ENCODE measurements around the gene CATSPERD.

The CATSPERD gene

GRCh38 chr19:5785423-5785822 is 65.0 kb downstream of the CATSPERD start:
- no peak for DNase-seq (ENCODE audit: low spot score)

DNA sequence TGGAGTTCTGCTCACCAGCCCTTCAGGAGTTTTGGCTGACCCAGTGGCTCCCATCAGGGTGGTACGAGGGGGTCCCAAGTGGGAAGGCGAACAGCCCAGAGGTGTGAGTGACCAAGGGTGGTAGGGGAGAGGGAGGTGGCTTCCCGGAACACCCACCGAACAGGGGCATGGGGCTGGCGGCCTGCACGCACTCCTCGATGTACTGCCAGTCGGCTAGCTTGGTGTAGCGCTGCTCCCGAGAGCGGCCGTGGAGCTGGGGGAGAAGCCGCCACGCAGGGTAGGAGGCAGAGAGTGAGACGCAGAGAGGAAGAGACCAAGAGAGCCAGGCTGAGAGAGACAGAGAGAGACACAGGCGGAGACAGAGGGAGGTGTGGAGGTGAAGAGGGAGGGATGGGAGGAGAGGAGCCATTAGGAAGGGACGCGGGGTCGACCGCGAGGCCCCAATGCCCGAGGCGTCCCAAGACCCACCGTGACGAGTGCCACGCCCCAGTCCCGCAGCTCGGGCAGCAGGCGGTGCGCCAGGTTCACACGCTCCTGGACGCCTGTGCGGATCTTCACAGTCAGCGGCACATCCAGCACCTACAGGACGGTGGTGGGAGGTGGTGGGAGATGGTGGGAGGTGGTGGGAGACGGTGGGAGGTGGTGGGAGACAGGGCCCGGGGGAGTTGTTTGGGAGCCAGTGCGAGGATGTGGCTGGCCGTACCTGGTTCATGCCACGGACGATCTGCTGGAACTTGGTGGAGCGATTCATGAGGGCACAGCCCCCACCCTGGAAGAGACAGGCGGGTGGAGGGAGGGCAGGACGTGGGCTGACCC is 66.4 kb downstream of the CATSPERD start:
- no peak for DNase-seq (ENCODE audit: low spot score)

- no peak for DNase-seq (ENCODE audit: low spot score)
Measured at GRCh38 chr19:5787409-5788182, 67.2 kb downstream of the CATSPERD start.

DNA sequence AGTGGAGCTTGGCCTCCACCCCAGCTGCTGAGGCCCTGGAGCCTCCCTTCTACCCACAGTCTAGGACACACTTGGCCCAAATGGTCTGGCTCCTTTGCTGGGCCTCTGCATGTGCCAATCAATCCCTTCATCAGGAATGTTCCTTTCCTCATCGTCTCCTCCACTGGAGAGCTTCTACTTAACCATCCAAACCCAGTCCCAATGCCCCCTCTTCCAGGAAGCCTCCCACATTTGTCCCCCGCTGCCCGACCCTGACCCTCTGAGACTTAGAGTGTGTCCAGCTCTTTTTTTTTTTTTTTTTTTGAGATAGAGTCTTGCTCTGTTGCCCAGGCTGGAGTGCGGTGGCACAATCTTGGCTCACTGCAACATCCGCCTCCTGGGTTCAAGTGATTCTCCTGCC is 68.0 kb downstream of the CATSPERD start:
- DNase-seq (ENCODE audit: low spot score) = no peak

GRCh38 chr19:5789351-5789761 is 68.9 kb downstream of the CATSPERD start:
- DNase-seq (ENCODE audit: low spot score) = no peak

DNA sequence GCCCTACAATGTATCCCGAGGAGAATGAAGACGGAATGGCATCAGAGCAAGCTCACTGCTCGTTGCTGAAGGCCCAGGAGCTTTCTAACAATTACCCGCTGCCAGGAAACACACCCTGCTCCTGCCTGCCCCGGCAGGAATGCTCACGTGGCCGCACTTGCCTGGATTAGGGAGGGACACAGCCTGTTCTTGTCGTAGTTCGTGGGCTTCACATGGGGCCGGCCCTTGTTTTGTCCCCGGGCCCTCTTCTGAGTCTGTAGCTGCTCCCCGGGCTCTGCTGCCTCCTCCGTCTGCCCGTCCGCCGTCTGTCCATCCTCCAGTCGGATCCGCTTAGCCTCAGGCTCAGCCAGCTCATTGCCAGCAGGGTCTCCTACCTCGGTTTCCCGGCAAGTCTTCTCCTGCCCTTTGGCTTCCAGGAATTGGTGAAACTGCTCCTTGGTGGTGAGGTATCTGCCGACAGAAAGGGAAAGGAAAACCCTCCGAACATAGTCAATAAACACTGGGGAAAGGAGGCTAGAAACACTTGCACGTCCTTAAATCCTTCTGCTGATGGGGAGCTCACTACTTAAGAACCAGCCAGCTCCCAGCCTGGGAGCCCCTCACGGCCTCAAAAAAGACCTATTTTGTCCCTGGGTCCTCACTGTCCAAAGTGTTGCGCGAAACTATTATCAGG is 69.6 kb downstream of the CATSPERD start:
- DNase-seq (ENCODE audit: low spot score) = no peak

DNA sequence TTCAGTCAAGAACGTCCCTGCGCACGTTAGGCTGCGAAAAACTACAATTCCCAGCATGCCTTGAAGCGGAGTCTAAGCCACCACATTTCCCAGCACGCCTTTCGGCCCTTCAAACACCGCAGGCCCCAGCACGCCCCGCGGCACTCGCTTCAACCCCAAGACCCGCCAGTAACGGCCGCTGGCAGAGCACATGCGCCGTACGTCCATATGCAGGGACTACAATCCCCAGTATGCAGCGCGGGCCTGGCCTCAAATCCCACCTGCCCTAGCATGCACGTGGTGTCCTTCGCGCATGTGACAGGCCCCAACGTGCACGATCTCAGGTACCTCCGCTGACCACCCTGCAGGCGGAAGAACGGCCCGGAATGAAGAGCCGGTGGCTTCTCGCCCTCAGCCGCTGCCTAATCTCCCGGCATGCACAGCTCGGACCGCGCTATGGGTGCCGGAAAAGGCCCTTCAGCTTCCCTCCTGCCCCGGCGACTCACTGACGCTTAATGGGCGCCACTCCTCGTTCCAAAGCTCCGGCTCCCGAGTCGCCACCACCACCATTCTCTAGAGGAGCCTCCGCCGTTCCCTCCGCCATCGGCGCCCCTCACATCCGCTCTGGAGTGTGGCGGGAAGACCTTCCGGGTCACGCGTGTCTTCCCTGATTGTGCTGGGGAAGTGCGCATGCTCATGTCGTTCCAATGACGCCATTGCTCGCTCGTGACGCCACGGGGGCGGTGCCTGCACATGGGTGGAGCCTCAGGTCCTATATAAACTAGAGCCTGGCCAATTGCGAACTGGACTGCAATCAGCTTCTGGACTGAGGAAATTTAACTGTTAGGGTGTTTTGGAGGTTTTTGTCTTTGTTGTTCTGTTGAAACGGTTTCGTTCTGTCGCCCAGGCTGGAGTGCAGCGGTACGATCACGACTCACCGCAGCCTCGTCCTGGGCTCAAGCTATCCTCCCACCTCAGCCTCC is 70.4 kb downstream of the CATSPERD start, which contains the start of gene DUS3L:
DUS3L (minus strand) TSS at position 605 of the 962 bp plus-strand sequence; CDS start at position 583, 22 bp downstream.
- DNase-seq (ENCODE audit: low spot score) = peak; percentile 99

- DNase-seq (ENCODE audit: low spot score) = no peak
Measured at GRCh38 chr19:5792224-5792623, 71.8 kb downstream of the CATSPERD start.

DNA sequence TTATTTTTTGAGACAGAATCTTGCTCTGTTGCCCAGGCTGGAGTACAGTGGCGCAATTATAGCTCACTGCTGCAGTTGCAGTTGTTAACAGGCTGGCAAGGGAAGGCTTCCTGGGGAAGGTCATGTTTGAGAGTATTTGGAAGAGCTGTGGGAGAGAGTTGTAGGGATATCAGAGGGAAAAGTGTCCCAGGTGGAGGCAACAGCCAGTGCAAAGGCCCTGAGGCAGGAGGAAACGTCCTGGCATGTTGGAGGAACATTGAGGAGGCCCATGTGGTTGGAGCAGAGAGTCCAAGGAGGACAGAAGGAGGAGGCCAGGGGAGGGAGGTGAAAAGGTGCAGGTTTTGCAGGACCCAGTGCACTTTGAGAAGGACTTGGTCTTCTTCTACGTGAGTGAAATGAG is 72.8 kb downstream of the CATSPERD start:
- DNase-seq (ENCODE audit: low spot score) = no peak

- DNase-seq (ENCODE audit: low spot score) = no peak
Measured at GRCh38 chr19:5795382-5795919, 75.0 kb downstream of the CATSPERD start.

GRCh38 chr19:5798244-5798643 is 77.8 kb downstream of the CATSPERD start:
- no peak for DNase-seq (ENCODE audit: low spot score)

DNA sequence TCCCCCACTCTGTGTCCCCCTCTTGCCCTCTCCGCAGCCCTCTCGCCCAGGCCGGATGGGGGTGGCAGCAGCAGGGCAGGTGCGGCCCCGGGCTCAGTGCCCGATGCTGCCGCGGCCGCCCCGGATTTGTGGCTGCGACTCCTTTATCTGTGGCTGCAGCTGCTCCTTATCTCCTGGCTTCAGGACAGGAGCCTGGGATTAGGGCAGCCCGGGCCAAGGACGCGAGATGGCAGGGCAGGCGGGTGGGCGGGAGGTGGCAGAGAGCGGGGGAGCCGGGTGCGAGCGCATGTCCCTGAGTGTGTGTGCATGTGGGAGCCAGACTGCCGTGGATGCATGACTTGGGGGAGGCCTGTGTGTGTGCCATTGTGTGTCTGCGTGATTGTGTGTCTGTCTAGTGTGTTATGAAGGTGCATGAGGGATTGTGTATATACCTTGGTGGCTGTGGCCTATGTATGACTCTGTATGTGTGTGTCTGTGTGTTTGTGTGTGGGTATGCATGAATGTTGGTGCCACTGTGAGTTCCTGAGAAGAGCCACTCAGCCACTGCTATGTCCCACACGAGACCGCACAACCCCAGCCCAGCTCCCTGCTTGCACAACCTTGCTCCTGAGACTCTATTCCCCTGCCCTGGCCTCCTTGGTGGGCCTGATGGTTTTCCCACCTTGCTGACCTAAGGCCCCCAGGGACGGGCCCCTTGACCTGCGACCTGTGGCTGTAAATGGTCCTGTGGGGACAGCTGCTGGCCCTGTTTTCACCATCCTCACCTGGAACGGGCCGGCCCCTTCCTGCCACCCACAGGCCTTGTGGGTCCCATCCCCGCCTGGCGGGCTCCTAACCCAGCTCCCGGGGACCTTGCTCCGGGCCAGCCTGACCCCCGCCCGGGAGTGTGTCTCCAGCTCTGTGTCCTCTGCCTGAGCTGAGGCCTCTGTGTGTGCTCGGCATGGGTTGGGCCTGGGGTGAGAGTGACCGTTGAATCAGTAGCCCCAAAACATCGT is 79.1 kb downstream of the CATSPERD start:
- DNase-seq (ENCODE audit: low spot score) = no peak

DNA sequence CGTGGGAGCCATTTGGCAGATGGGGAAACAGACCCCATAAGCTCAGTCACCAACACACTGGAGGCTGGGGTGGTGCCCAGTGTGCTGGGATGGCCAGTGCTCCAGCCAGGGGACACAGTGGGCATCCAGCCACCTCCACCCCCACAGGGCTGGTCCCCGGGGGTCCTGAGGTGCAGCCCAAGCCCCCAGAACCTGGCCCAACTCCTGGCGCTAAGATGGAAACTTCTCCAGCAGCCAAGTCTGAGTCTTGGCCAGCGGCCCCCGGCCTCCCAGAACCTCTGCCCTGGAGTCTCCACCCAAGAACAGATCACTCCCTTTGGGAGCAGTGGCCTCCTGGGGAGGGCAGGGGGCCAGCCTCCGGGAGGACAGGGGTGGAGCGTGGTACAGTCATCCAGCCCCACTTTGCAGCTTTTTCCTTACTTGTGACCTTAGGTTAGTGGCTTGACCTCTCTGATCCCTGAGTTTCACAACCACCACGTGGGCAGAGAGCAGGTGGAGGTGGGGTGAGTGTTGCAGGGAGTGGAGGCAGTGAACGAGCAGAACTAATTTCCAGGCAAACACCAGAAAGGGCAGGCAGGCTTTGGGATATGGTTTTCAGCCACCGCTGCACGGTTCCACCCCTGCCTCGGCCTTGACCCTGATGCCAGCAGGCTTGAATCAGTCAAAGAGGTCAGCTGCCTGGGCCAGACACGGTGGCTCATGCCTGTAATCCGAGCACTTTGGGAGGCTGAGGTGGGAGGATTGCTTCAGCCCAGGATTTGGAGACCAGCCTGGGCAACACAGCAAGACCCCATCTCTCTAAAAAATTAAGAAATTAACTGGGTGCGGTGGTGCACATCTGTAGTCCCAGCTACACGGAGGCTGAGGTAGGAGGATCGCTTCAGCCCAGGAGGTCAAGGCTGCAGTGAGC is 80.2 kb downstream of the CATSPERD start:
- DNase-seq (ENCODE audit: low spot score) = no peak

DNA sequence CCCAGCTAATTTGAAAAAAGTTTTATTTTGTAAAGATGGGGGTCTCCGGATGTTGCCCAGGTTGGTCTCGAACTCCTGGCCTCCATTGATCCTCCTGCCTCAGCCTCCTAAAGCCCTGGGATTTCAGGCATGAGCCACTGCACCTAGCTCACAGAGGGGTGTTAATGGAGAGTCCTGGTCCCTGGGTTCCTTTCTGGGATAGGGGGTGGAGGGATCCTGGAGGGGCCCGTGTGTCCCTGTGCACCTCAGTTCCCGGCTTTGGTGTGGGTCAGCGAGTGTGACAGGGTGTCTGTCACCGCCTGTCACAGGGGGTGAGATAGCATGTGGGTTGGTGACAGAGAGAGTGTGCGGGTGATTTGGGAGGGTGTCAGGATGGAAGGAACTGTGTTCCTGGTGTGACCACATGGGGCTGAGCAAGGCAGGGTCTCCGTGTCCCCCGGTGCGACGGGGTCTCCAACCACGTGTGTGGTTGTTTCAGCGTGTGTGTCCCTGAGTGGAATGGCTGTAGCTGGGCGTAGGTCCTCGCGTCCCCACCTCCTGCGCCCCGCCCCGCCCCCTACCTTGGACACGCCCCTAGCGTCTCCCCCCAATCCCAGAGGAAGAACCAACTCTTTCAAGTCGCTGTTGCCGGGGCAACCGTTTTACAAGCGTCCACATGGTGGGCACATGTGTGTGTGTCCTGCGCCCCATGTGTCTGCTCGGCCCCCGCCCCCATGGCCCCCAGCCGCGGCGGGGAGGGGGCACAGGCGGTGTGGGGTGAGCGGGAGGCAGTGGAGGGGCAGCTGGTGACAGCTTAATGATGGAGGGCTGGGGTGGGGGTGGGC is 81.6 kb downstream of the CATSPERD start:
- no peak for DNase-seq (ENCODE audit: low spot score)

DNA sequence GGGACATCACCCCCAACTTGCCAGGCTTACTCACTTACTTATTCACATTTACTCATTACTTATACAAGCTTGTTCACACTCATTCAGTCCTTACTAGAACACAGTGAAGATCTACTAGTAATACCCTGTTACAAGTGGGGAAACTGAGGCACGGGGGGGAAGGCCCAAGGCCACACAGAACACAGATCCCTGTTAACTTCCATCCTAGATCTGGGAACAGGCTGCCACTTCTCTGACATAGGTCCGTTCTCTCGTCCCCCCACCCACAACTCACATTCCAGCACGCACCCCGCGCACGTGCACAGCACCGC is 83.0 kb downstream of the CATSPERD start:
- DNase-seq (ENCODE audit: low spot score) = no peak

GRCh38 chr19:5803752-5804515 is 83.5 kb downstream of the CATSPERD start:
- DNase-seq (ENCODE audit: low spot score) = peak; percentile 96
